T-helper 2 cell (primary cell): Measurements from ENCODE around the gene NTHL1.

ENCODE experiments used
- DNase-seq, 5 experiments: peaks; one replicate each; pipeline versions ENCODE4 v3.0.0 to v3.0.0-alpha.2; 2012 to 2022

Gene NTHL1

DNA sequence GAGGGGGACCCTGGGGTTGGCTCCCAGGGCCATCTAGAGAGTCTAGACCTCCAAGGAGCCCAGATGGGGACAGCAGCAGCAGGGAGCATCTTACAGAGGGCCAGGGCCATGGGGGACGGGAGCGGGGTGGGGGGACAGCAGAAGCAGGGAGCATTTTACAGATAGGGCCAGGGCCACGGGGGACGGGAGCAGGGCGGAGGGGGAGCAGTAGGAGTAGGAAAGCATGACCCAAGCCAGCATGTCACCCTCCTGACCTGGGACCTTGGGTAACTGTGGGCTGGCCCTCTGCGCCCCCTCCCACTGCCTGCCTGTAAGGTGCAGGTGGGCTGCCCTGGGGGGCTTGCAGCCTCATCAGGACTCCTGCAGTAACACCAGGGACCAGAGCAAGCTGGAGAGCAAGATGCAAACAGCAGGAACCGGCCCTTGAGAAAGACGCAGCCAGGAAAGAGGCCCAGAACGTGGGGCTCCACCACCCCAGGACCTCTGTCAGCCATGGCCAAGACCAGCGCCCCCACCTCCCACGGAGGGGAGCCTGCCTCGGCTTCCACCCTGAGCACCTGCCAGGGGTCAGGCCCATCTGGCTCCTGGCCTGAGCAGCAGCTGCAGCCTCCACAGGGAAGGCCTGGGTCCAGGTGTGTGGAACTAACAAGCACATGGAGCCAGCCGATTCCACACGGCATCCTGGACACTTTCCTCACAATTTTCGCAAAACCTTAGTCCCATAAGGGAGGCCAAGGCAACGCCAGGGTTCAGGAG, 40.4 kb downstream of the NTHL1 start:
- DNase-seq: no peak

DNA sequence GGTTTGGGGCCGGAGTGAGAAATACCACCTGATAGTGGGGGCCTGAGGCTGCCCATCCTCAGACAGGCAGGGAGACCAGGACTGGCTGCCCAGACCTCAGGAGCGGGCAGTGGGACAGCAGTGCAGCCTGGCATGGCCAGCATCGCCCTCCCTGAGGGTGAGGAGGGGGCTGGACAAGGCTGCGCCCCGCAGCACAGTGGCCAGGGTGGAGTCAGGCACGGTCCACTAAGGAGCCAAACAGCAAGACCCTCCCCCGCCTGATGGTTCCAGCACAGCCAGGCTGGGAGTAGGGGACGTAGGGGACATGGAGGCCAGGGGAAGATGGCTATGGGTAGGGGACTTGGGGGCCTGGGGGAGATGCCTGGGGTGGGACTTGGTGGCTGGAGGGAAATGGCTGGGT, 41.3 kb downstream of the NTHL1 start:
- DNase-seq: no peak

- DNase-seq: no peak
These were observed 42.0 kb downstream of the NTHL1 start for GRCh38 chr16:2005646-2006045.

- no peak for DNase-seq
These were observed 42.7 kb downstream of the NTHL1 start for GRCh38 chr16:2004795-2005517.

GRCh38 chr16:2003827-2004641, 43.6 kb downstream of the NTHL1 start:
- peak; percentile 59 to 83 (median 79) for DNase-seq

- DNase-seq: no peak
These were observed 44.3 kb downstream of the NTHL1 start for GRCh38 chr16:2003231-2003826.

DNA sequence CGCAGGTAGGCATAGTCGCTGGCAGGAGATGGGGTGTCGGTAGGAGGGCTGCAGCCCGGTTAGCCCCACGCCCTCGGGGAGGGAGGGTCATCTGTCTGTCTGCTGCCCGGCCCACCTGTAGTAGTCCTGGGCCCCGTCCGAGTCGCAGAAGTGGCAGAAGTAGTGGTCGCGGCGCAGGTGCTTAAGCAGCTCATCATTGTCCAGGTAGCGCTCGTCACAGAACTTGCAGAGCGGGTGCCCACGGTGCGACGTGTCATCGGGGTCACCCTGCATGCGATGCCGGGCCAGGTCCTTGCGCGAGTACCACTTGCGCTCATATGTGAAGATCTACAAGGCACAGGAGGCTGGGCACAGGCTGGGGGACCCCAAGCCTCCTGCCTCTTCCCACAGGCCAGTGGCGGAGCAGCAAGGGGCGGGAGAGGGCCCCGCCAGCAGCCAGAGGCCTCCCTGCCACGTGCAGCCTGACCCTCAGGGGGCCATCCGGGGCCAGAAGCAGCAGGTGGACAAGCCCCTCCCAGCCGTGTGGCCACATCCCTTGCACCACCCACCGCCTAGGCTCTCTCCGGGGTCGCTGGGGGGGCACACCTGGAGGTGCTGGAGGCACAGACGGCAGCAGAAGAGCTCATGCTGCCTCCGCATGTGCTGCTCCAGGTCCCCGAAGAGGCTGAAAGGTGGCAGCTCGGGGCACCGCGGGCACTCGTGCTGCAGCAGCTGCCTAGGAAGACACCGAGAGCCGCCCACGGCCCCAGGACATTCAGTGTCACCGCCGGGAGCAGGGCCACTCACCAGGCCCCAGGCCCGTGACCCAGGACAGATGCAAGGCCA, 45.0 kb downstream of the NTHL1 start:
- DNase-seq: no peak

- no peak for DNase-seq
These were observed 45.9 kb downstream of the NTHL1 start for GRCh38 chr16:2001456-2002355.

DNA sequence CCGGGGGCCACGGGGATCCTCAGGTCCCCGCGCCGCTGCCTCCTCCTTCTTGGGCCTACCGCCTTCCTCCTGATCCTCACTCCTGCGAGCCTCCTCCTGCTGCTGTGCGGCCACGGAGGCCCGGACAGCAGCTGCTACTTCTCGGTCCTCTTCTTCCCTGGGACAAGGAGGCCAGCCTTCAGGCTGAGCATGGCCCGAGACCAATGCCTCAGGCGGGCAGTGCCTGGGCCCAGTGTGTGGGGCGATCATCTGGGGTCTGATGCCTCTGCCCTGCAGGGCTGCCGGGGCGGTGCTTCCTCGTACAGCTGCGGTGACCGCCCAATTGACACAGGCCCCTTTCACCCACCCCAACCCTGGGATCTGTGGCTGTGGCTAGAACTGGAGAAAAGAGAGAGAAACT, 46.6 kb downstream of the NTHL1 start:
- DNase-seq: no peak

DNA sequence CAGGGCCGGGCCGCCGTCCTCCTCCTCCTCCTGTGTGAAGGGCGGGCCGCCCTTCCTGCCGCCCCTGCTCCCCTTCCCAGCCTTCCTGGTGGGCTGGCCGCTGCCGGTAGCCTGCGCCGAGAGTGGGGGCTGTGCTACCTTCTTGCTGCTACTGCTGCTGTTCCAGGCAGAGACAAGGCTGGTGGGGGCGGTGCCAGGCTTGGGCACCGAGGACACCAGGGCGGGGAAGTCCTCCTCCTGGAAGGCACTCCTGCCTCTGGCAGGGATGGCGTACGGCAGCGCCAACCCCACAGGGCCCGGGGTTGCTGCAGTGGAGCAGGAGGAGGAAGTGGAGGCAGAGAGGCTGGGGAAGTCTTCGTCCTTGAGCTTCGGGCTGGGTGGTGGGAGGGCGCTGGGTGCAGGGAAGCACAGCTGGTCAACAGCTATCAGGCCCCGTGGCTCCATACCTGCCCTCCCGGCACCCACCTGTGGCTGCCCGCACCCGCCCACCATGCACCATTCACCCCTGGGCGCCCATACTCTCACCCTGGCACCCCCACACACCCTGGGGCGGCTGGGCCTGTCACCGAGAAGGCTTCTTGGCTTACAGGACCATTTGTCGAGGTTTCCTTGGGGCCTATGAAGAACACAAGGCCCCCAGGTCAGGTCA, 47.6 kb downstream of the NTHL1 start:
- no peak for DNase-seq

GRCh38 chr16:1998852-1999801, 48.5 kb downstream of the NTHL1 start:
- no peak for DNase-seq

DNA sequence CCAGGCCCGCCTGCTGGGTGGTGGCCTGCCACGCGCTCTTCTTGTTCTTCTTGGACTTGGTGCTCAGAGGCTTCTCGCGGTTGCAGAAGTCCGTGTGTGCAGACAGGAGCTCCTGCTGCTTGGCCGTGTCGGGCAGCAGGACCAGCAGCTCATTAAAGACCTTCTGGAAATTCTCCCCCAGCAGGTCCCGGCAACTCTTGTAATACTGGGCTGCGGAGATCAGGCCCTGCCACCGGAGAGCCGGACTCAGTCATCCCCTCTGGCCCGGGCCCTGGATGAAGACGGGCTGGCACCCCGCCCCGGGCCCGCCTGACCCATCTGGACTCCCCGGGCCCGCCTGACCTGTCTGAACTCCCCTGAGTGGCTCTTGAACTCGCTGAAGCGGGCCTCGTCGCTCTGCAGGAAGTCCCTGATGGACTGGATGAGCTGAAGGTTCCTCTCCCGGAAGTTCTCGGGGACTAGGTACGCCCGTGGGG, 49.2 kb downstream of the NTHL1 start:
- no peak for DNase-seq

GRCh38 chr16:1997494-1998359, 49.9 kb downstream of the NTHL1 start:
- no peak for DNase-seq

DNA sequence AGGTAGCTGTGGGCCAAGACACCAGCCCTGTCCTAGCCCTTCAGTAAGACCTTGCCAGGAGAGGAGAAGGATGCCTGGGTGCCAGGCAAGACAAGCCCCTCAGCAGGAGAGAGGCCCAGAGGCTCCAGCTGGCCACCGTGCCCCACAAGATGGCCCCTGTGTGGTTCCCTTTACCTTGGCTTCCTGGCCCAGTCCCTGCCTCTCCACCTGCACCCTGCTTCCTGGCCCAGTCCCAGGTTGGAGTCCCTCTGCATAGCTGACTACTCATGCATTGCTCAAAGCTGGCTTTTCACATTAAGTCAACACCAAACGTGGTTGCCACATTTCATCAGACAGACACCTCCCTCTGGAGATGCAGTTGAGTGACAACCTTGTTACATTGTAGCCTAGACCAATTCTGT, 53.9 kb downstream of the NTHL1 start:
- peak in 1 of 5 experiments; percentile 48 for DNase-seq

DNA sequence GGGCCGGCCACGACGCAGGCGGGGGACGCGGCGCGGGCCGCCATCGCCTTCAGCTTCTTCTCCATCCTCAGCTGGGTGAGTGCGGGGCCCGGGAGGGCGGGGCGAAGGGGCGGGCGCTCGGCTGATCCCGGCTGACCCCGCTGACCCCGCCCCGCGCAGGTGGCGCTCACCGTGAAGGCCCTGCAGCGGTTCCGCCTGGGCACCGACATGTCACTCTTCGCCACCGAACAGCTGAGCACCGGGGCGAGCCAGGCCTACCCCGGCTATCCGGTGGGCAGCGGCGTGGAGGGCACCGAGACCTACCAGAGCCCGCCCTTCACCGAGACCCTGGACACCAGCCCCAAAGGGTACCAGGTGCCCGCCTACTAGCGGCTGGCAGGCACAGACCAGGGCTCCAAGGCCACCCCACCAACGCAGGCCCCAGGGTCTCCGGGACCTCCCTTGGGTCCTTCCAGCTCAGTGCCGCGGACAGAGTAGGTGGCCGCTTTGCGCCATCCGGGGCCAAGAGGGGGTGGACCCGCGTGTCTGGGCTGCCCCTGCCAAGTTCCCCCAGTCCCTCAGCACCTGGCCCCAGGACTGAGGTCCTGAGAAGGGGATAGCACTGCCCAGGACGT, 54.8 kb downstream of the NTHL1 start:
- DNase-seq: peak in 1 of 5 experiments; percentile 23

GRCh38 chr16:1991948-1992703, 55.5 kb downstream of the NTHL1 start:
- DNase-seq: peak; percentile 90 to 99 (median 97)

DNA sequence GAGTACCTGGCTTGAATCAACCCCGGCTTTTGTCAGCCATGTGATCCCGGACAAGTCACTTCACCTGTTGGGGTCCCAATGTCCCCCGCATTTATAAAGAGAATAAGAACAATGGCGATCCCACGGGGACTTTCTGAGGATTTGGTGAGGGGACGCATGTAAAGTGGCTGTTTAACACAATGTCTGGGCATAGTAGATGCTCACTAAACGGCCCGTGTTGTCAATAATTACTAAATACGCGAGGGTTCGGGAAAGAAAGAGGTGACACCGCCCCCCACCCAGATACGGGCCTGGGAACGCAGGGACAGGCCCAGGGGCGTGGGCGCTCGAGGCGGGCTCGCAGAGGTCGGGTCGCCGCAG, 56.1 kb downstream of the NTHL1 start:
- no peak for DNase-seq
